ENCODE measurements around the gene CCDC137.

The CCDC137 gene

DNA sequence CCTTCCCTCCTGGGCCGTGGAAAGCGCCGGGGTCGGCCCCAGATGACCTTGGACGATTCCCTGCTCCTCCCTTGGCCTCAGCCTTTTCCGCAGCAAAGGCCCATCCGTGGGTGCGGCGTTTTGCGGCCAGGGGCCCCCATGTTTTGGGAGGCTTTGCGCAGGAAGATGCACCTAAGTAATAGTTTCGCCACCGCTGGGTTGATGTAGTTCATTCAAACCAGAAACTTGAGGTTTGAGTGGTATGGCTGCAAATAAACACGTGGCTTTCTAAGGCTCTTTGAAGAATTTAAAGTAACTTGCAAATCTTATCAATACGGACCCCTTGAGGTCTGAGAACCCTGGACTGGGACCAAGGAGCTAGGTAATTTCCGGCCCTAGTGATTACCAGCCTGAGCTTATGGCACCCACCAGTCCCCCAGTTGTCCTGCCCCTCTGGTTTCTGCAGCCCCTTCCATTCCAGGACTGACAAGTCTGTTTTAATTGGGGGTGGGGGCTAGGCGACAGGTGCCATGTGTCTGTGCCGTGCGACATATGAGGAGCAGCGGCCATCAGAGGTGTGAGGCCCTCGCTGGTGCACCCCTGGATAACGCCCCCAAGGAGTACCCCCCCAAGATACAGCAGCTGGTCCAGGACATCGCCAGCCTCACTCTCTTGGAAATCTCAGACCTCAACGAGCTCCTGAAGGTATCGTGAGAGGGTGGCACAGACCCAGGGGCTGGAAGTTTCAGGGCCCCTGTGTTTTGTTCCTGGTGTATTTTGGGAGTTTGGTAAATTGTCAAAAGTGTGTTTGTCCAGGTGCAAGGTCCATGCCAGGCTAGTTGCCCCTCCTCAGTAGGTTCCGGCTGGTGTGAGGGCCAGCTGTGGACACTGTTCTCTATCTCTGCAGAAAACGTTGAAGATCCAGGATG is 37.5 kb downstream of the CCDC137 start:
- DNase-seq = no peak

DNA sequence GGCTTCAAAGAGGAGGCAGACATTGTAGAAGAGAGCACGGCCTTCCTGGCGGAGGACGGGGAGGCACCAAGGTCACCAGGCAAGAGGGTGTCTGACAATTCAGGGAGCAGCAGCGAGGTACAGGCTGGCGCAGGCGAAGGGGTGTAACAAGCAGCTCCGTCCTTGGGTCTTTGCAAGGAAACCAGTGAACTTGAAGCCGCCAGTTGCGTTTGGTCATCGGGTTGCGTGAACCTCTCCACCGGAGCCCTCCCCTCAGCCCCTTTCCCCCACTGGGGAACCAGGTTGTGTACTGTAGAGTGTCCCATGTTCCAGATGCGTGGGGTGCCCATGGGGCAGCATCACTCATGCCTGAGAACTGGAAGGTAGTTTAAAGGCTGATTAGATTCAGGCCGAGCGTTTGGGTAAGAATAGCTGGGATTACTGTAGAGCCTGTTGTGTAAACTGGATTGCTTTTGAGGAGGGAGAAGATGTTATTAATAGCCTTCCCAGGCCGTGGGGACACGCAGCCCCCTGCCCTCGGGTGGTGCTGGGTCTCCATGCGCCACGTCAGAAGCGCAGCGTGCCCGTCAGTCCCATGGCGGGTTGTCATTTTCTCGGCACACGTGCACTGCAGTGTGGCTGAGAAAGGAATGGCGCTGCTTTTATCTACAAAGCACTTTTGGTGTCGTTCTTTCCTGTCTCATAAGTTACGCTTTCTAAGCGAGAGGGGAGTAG is 39.1 kb downstream of the CCDC137 start:
- DNase-seq = no peak

DNA sequence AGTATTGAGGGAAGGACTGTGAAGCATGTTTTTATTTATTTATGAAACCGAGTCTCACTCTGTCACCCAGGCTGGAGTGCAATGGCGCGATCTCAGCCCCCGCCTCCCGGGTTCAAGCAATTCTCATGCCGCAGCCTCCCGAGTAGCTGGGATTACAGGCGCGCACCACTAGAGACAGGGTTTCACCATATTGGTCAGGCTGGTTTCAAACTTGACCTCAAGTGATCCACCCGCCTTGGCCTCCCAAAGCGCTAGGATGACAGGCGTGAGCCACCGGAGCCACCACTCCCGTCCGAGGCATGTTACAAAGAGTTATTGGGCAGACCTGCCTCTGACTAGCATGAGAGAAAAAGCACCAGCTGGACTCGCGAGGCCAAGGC is 39.7 kb downstream of the CCDC137 start:
- DNase-seq = no peak

GRCh38 chr17:81706757-81707624 is 40.5 kb downstream of the CCDC137 start:
- no peak for DNase-seq

GRCh38 chr17:81707725-81708646 is 41.4 kb downstream of the CCDC137 start:
- no peak for DNase-seq

- no peak for DNase-seq
Measured at GRCh38 chr17:81708739-81709185, 42.2 kb downstream of the CCDC137 start.

DNA sequence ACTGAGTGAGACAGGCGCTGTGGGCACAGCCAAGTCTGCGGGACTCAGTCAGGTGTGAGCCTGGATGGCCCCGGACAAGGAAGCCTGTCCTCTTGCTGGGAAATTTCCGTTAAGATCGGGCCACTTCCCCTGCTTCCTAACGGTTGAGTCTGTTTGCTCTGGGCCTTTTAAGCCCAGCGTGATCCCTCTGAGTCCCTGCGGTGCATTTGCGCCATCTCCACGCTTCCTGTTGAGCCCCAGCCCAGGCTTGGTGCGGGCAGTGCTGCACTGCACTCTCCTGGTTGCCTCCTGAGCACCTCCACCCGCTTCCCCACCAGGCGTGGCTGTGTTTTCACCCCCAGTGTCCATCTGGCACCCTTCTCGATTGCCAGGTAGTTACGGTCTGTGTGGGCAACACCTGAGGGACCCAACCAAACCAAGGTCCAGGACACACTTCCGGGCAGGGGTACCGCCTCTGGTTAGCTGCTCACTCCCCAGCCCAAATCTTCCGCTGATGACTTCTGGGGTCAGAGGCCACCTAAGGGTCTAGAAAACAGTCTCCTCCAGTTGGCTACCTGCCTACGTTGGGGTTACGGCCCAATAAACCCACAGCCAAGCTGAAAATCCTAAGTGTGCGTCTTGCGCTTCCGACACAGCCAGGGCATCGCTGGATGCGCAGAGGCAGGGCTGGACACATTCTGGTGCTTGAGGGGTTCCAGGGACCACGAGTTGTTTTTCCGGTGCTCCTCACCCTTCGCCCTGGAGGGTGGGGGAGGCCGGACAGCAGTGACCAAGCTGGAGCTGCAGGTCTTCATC is 44.2 kb downstream of the CCDC137 start:
- no peak for DNase-seq

DNA sequence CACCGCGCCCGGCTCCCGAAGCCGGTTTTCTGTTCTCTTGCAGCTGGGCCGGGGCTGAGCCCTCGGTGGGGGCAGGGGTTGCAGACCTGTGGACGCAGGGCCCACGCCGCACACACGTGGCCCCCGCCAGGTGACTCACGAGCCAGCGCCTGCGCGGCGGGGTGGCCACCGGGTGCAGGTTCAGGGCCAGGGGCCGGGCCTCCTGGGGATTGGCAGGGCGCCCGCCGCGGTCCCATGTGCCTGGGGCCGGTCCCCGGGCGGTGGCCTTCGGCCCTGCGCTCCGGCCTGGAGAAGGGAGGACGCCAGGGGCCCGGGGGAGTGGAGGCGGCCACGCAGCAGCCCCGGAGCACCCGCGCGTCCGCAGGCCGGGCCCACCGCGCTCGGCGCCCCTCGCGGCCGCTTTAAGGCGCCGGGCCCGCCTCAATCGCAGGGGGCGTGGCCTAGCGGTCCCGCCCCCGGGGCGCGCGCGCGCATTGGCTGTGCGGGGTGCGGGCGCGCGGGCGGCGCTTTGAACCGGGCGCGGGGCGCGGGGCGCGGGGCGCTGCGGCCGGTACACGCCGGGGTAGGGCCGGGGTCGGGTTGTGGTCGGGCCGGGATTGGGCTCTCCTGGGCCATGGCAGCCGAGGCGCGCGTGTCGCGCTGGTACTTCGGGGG is 45.4 kb downstream of the CCDC137 start, which contains the start of gene SLC25A10:
Gene SLC25A10, plus strand, starts transcription at position 471 of the 654 bp plus-strand sequence. Its CDS starts 143 bp downstream, at position 614.
- DNase-seq = peak; percentile 31

GRCh38 chr17:81712468-81713003 is 46.0 kb downstream of the CCDC137 start:
- no peak for DNase-seq

DNA sequence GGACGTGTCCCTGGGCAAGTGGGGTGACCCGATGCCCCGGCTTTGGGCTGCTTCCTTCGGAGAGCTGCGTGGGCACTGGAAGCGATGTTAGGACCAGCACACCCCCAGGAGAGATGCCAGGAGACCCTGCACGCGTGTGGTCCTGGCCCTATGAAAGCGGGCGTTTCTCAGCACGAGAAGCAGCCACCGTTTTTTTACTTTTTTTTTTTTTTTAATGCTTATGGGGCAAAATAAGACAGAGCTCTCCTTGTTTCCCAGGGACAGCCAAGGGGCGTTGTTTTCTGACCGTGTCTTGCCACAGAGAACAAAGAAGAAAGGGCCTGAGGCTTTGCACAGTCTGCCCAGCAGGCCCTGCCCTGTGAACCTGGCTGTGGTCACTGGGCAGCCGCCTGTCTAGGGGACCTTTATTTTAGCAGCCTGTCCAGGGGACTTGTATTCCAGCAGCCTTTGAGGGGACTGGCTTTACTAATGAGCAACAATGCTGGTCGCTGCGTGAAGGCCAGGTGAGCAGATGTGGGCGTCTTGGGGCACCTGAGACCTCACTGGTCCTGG is 46.5 kb downstream of the CCDC137 start:
- no peak for DNase-seq

DNA sequence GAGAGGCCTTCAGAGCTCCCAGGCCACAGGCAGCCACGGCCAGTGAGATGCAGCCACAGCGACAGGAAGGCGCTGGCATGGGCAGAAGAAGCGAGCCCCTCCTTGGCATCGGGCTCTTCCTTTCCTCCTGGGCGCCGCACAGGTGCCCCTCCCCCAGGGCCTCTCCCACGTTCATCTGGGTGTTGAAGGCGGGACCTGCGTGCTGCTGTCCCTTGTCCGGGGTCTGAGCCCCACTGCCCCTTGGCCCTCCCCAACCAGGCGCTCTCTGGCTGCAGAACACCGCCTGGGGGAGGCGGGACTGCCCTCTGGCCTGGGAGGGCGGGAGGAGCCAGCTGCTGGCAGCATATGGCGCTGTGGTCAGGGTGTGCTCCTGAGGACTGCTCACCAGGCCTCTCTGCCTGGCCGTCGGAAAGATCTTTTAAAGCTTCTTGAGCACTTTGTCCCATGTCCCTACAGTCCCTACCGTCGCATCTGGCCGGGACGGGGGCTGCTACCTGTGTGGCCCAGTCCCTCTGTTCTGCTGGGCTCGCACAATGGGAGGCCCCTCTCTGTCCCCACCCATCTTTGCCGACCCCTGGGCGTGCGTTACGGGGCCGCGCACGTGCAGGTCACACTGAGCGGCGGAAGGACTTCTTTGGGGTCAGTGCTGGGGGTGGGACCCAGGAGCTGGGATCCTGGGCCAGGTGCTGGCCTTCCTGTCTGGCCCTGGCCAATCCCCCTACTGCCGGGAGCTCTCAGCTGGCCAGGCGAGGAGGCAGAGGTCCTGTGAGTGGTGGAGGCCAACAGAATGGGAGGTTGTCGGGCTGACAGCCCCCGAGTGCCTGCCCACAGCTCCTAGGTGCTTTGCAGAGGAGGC is 47.2 kb downstream of the CCDC137 start:
- DNase-seq = no peak

DNA sequence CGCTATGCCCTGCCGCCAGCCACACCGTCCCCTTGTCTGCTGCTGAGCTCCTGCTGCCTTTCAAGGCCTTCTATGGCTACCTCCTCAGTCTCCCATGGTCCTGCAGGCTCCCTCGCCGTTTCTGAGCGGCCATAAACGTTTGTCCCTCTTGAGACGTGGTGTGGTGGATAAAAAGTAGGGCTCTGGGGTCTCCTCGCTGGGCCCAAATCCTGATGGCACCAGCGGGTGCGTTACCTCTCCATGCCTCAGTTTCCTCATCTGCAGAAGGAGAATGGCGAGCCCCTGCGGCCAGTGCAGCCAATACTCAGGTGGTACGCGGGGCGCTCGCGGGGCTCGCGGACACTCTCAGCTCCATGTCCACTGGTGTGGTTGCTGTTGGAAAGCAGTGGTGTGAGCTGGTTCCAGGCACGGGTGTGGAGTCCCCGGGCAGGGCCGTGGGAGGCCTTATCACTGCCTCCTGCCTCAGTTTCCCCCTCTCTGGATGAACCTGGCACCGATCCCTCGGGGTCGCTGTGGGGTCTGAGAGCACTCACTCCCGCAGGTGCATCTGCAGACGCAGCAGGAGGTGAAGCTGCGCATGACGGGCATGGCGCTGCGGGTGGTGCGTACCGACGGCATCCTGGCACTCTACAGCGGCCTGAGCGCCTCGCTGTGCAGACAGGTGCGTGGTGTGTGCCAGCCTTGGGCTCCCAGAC is 48.0 kb downstream of the CCDC137 start:
- DNase-seq = no peak

DNA sequence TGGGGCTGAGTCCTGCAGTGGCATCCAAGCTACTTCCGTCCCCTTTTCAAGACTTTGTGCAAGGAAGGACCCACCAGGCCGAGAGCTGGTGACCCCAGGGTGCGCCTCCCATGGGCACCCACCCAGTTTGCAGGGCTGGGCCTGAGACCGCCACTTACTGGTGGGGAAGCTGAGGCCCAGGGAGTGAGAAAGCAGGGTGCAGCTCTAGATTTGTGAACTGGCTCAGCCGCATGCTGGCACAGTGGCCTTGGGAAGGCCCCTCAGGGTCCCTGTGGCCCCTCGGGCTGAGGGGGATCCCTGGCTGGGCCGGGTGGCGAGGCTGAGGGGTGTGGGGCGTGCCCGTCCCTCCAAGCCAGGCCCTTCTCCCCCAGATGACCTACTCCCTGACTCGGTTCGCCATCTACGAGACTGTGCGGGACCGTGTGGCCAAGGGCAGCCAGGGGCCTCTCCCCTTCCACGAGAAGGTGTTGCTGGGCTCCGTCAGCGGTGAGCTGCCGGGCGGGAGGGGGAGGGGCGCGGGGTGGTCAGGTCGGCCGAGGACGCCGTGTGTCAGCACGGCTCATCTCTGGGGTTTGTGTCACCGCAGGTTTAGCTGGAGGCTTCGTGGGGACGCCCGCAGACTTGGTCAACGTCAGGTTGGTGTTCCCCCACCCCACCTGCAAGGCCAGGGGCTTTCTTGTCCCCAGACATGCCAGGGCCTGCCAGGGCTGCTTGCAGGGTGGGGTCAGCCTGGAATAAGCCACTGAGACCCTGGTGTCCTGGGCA is 48.8 kb downstream of the CCDC137 start:
- no peak for DNase-seq

GRCh38 chr17:81715872-81716673 is 49.5 kb downstream of the CCDC137 start:
- no peak for DNase-seq

DNA sequence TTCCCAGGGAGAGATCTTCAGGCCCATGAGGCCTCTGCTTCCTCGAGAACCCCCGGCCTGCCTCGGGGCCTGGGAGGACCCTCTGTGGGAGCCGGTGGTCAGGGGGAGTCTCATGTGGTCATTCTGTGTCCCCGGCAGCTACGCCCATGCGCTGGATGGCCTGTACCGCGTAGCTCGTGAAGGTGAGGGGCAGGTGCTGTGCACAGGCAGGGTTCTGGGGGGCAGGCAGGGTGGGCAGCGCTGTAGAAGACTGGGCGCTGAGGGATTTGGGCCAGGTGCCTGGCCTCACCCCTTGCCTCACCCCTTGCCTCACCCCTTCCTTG is 50.1 kb downstream of the CCDC137 start:
- no peak for DNase-seq

DNA sequence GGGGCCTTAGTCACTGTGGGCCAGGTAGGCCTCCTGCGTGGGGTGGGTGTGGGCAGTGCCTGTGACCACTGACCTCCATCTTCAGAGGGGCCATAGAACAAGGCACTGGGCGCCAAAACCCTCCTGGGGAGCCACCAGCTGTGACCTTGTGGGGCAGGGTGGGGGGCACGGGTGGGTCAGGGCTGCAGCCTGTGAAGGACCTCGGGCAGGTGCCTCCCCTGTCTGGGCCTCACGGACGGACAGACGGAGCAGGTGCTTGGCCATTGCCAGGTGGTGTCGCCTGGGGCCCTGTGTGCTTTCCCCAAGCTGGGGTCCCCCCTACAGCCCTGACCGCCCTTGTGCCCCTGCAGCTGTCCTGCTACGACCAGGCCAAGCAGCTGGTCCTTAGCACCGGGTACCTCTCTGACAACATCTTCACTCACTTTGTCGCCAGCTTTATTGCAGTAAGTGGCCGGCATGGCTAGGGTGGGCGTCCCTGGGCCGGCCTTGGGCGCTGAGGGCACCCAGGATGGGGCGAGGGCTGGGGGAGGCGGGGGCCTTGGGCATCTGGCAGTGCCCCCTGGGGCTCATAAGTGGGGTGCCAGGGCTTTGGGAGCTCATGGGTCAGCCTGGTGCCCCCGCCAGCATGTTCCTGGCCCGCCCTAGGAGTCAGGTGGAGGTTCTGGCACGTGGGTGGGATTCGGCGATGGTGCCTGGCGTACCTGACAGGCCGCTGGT is 50.7 kb downstream of the CCDC137 start:
- no peak for DNase-seq
